ENCODE measurements around the gene ABI2.

ABI2 gene

DNA sequence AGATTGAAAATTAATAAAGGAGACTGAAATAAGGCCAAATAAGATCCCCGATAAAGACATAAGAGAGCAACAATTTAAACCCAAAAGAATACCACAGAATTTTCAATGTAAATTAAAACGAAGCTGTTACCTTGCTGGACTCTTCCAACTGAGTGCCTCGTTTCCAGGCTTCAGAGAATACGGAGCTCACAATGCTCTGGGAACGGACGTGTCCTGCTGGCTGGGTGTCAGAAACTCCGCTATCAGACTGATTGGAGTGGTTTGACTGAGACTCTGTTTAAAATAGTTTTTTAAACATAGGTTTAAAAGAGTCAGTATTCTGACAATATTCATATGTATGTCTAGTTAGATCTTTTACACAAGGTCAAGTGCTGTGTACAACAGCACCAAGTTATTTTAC, 116.5 kb downstream of the ABI2 start:
- H3K4me1 ChIP-seq (ENCODE audit: insufficient read depth, low read length) = no peaks in the 10 kb centered on the region
- H3K36me3 ChIP-seq (ENCODE audit: insufficient read depth, low read length) = peaks cover 68% of the 10 kb centered on the region
- no peaks in the 10 kb centered on the region for H3K27me3 ChIP-seq (ENCODE audit: insufficient read depth, low read length)
- no peak overlapping the region for H3K4me3 ChIP-seq (ENCODE audit: low read length)
- no peak overlapping the region for H2AFZ ChIP-seq (ENCODE audit: low read depth, low read length)
- H3K9me3 ChIP-seq (ENCODE audit: low read length) = no peaks in the 10 kb centered on the region

DNA sequence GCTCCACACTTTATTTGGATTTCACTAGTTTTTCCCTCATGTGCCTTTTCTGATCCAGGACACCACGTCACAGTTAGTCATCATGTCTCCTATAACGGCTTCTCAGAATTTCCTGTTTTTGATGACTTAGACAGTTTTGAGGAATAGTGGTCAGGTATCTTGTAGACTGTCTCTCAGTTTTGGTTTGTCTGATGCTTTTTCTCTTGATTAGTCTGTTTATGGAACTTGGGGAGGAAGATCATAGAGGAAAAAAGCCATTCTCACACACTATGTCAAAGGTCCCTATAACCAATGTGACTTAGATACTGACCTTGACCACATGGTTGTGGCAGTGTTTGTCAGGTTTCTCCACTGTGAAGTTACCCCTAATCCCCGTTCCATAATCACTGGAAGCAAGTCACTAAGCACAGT, 117.9 kb downstream of the ABI2 start:
- H3K9me3 ChIP-seq (ENCODE audit: low read length) = no peaks in the 10 kb centered on the region
- H3K36me3 ChIP-seq (ENCODE audit: insufficient read depth, low read length) = peaks cover 64% of the 10 kb centered on the region
- no peaks in the 10 kb centered on the region for H3K27me3 ChIP-seq (ENCODE audit: insufficient read depth, low read length)
- H2AFZ ChIP-seq (ENCODE audit: low read depth, low read length) = no peak overlapping the region
- H3K4me3 ChIP-seq (ENCODE audit: low read length) = no peak overlapping the region
- no peaks in the 10 kb centered on the region for H3K4me1 ChIP-seq (ENCODE audit: insufficient read depth, low read length)

DNA sequence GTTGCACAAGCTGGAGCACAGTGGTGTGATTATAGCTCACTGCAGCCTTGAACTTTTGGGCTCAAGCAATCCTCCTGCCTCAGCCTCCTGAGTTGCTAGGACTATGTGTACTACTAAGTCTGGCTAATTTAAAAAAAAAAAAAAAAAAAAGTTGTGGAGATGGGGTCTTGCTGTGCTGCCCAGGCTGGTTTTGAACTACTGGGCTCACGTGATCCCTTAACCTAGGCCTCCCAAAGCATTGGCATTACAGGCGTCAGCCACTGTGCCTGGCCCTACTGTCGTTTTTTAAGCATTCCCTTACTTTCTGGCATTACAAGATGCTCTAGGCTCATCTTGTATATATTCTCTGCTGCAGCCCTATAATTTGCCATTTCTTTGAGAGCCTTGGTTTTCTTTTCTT, 118.6 kb downstream of the ABI2 start:
- H3K36me3 ChIP-seq (ENCODE audit: insufficient read depth, low read length) = peaks cover 61% of the 10 kb centered on the region
- H3K9me3 ChIP-seq (ENCODE audit: low read length) = no peaks in the 10 kb centered on the region
- H3K4me3 ChIP-seq (ENCODE audit: low read length) = no peak overlapping the region
- H3K4me1 ChIP-seq (ENCODE audit: insufficient read depth, low read length) = no peaks in the 10 kb centered on the region
- no peaks in the 10 kb centered on the region for H3K27me3 ChIP-seq (ENCODE audit: insufficient read depth, low read length)
- no peak overlapping the region for H2AFZ ChIP-seq (ENCODE audit: low read depth, low read length)

DNA sequence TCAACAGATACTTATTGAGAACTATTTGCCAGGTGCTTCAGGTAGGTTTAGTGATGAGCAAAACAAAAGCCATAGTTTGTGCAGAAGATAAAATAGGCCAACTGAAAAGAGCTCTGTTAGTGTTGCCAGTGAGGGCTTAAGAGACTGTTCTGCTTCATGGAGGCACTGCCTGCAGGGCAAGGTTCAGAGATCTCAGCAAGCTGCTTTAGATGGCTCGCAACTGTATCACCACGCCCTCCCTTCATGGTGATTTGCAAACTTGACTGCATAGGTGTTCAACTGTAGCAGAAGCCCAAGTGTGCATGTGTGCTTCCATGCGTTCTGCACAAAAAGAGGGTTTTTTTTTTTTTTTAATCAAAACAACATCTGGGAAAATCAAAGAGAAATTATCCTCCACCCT, 122.4 kb downstream of the ABI2 start:
- H3K27me3 ChIP-seq (ENCODE audit: insufficient read depth, low read length) = no peaks in the 10 kb centered on the region
- H3K36me3 ChIP-seq (ENCODE audit: insufficient read depth, low read length) = peaks cover 63% of the 10 kb centered on the region
- no peaks in the 10 kb centered on the region for H3K4me1 ChIP-seq (ENCODE audit: insufficient read depth, low read length)
- H2AFZ ChIP-seq (ENCODE audit: low read depth, low read length) = no peak overlapping the region
- H3K9me3 ChIP-seq (ENCODE audit: low read length) = no peaks in the 10 kb centered on the region
- no peak overlapping the region for H3K4me3 ChIP-seq (ENCODE audit: low read length)

DNA sequence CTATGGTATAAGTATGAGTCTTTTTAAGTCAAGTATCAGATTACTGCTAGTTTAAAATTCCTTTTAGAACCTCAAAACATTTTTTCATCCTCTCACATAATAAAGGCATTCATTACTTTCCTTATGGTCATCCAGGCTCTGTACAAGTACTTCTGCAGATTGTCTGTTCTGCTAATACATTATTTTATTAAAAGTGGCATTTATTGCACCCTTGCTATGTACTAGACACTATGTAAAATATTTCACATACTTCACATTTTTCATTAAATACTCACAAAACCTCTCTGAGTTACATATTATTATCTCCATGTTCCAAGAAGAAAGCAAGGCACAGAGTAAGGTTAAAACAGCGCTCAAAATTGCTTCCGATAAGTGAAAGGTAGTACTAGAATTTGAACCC, 122.8 kb downstream of the ABI2 start:
- Histone ChIP-seq H3K4me1 (ENCODE audit: insufficient read depth, low read length) (no peaks in the 10 kb centered on the region), H3K9me3 (ENCODE audit: low read length) (no peaks in the 10 kb centered on the region), H3K4me3 (ENCODE audit: low read length) (no peak overlapping the region), H3K27me3 (ENCODE audit: insufficient read depth, low read length) (no peaks in the 10 kb centered on the region), H2AFZ (ENCODE audit: low read depth, low read length) (no peak overlapping the region), H3K36me3 (ENCODE audit: insufficient read depth, low read length) (peaks cover 61% of the 10 kb centered on the region)

DNA sequence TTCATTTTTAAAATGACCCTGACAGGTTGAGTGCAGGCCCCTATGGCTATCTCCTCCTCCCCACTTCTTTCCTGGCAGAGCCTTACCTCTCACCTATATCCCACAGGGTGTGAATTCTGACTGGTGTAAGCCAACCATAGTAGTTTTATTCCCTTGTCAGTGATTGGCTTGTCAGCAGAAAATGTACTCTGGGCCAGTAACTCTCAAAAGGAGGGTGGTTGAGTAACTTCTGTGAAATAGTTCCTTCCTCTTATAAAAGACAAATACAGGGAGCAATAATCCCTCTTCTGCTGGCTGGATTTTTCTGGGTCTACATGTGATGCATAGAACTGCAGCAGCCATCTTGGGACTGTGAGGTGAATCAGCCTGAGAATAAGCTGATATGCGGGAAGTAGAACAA, 123.5 kb downstream of the ABI2 start:
- no peaks in the 10 kb centered on the region for H3K27me3 ChIP-seq (ENCODE audit: insufficient read depth, low read length)
- H2AFZ ChIP-seq (ENCODE audit: low read depth, low read length) = no peak overlapping the region
- H3K4me3 ChIP-seq (ENCODE audit: low read length) = no peak overlapping the region
- H3K36me3 ChIP-seq (ENCODE audit: insufficient read depth, low read length) = peaks cover 55% of the 10 kb centered on the region
- H3K9me3 ChIP-seq (ENCODE audit: low read length) = no peaks in the 10 kb centered on the region
- H3K4me1 ChIP-seq (ENCODE audit: insufficient read depth, low read length) = no peaks in the 10 kb centered on the region

DNA sequence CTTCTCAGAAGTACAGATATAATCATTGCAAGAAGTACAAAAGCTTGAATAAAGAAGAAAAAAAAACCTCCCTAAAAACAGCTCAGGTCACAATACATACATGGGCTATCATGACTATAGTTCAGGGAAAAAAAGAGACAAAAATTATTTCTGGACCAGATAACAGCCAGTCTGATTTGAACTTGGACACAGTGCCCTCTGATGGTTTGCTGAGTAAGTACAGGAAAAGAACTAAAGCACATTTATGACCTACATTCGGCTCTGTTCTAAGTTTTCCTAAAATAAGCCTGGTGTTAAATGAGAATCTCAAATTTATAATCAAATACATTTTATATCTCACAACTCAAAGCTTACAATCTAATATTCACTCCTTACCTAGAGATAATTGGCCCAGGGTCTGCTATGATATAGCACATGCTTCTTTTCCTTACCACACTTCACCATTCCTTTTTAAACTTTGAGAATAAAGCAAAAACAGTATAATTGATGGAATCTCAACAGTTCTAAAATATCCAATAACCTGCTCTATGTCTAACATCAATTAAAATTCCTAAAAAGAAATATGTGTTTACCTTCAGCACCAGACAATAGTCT, 125.8 kb downstream of the ABI2 start:
- no peaks in the 10 kb centered on the region for H3K4me1 ChIP-seq (ENCODE audit: insufficient read depth, low read length)
- H3K27me3 ChIP-seq (ENCODE audit: insufficient read depth, low read length) = no peaks in the 10 kb centered on the region
- H3K36me3 ChIP-seq (ENCODE audit: insufficient read depth, low read length) = peaks cover 53% of the 10 kb centered on the region
- H3K4me3 ChIP-seq (ENCODE audit: low read length) = no peak overlapping the region
- no peaks in the 10 kb centered on the region for H3K9me3 ChIP-seq (ENCODE audit: low read length)
- no peak overlapping the region for H2AFZ ChIP-seq (ENCODE audit: low read depth, low read length)

DNA sequence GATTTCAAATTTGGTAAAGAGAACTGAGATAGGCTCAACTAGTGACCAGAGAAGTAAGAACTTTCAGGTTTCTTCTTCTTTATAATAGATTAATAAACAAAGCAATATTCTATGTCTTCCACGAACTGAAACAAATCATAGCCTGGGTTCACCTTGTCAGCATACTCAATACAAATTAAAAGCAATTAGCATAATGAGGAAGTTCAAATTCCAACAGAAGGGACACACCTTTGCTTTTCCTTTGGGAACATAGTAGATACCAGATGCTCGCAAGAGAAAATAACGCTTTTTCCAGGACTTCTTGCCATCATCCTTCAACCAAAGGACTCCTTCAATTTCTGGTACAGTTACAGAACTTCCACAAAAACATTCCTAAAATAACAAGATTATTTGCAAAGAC, 127.0 kb downstream of the ABI2 start:
- Histone ChIP-seq H3K27me3 (ENCODE audit: insufficient read depth, low read length) (no peaks in the 10 kb centered on the region), H2AFZ (ENCODE audit: low read depth, low read length) (no peak overlapping the region), H3K4me3 (ENCODE audit: low read length) (no peak overlapping the region), H3K4me1 (ENCODE audit: insufficient read depth, low read length) (no peaks in the 10 kb centered on the region), H3K36me3 (ENCODE audit: insufficient read depth, low read length) (peaks cover 59% of the 10 kb centered on the region), H3K9me3 (ENCODE audit: low read length) (no peaks in the 10 kb centered on the region)

DNA sequence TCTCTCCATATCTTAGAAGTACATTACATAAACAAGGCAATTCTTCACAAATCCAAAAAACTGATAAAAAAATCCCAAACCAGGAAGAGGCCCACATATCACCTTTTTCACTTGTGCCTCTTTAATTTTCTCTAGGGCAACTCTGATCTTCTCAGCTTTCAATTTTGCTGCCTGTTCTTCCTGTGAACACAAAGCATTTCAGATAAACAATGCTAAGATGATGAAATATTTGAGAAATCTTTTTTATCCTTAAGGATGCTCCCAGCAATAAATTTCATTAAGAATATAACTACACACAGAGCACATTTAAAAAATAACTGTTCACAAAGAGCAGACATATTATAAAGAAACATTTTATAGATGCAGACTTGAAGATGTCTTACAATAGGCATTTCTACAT, 133.6 kb downstream of the ABI2 start:
- H3K4me3 ChIP-seq (ENCODE audit: low read length) = no peak overlapping the region
- H2AFZ ChIP-seq (ENCODE audit: low read depth, low read length) = no peak overlapping the region
- H3K27me3 ChIP-seq (ENCODE audit: insufficient read depth, low read length) = no peaks in the 10 kb centered on the region
- no peaks in the 10 kb centered on the region for H3K9me3 ChIP-seq (ENCODE audit: low read length)
- H3K4me1 ChIP-seq (ENCODE audit: insufficient read depth, low read length) = no peaks in the 10 kb centered on the region
- peaks cover 34% of the 10 kb centered on the region for H3K36me3 ChIP-seq (ENCODE audit: insufficient read depth, low read length)

DNA sequence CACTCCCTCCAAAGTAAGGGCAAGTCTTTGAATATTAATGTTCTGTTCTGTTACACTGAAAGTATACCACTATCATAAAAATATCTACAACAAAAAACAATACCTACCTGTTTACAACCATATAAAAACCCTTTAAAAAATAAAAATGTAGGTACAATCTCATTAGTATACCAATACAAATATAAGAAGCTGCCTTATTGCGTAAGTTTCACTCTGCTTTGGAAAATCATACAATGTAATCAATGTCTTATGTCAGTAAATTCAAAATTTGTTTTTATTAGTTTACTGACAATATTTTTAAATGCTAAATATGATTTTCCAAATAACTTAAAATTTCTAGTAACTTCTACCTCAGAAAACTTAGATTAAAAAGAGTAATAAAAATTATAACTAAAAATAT, 134.1 kb downstream of the ABI2 start:
- Histone ChIP-seq H3K4me1 (ENCODE audit: insufficient read depth, low read length) (no peaks in the 10 kb centered on the region), H3K9me3 (ENCODE audit: low read length) (no peaks in the 10 kb centered on the region), H3K36me3 (ENCODE audit: insufficient read depth, low read length) (peaks cover 31% of the 10 kb centered on the region), H3K27me3 (ENCODE audit: insufficient read depth, low read length) (no peaks in the 10 kb centered on the region), H2AFZ (ENCODE audit: low read depth, low read length) (no peak overlapping the region), H3K4me3 (ENCODE audit: low read length) (no peak overlapping the region)

DNA sequence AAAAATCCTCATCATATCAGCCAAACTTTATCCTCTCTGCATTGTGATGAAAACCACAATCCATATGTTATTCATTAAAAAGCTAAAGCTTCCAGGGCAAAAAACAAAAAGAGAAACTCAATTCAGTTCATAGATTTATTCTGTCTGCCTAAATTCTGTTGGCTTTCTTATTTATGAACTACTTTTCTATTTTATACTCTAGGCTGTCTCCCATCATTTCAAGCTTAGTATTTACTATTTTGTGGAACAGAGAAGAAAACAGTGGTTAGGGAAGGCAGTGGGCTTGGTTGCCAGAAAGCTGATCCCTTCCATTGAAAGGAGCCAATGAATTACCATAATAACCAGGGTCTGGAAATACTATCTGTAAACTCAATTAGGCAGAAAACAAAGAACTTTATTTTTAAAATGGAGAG, 135.1 kb downstream of the ABI2 start:
- no peaks in the 10 kb centered on the region for H3K4me1 ChIP-seq (ENCODE audit: insufficient read depth, low read length)

DNA sequence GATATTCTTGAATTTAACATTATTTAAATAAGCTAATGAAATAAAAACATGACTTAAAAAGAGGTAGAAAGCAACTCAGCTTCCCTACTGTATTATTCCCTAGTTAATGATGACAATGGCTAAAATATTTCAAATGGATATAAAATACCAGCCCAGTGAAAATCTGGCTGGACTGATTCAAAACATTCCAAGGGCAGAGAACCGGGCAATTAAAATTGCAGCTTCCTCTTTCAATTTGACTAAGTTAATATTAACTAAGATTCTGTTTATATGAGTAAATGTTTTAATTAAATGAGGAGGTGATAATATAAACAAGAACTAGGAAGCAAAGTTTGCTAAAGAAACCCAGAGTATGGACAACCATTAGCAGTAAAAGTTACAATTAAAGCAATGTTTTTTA, 141.4 kb downstream of the ABI2 start:
- Histone ChIP-seq H3K4me3 (ENCODE audit: low read length) (no peak overlapping the region), H2AFZ (ENCODE audit: low read depth, low read length) (no peak overlapping the region), H3K36me3 (ENCODE audit: insufficient read depth, low read length) (peaks cover 2% of the 10 kb centered on the region), H3K4me1 (ENCODE audit: insufficient read depth, low read length) (no peaks in the 10 kb centered on the region), H3K9me3 (ENCODE audit: low read length) (no peaks in the 10 kb centered on the region), H3K27me3 (ENCODE audit: insufficient read depth, low read length) (no peaks in the 10 kb centered on the region)

More for the DNA sequence above, 135.1 kb downstream of the ABI2 start:
- Histone ChIP-seq H3K36me3 (ENCODE audit: insufficient read depth, low read length) (peaks cover 23% of the 10 kb centered on the region), H2AFZ (ENCODE audit: low read depth, low read length) (no peak overlapping the region), H3K27me3 (ENCODE audit: insufficient read depth, low read length) (no peaks in the 10 kb centered on the region), H3K9me3 (ENCODE audit: low read length) (no peaks in the 10 kb centered on the region), H3K4me3 (ENCODE audit: low read length) (no peak overlapping the region)

DNA sequence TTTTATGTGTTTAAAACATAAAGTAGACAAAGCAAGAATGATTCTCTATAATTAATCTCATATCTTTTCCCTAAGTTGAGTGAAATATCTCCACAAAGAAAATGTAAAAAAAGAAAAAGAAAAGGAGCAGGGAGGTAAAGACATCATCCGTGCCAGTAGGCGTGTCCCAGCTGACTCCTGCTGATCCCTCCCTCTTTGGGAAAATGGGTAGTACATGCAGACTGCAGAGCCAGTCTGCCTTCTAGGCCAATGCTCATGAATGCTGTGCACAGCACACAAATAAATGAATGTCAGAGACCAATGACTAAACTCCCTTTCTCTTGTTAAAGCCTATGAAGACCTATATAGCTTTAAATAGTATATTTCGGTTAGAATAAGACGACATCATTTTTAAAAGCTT, 142.2 kb downstream of the ABI2 start:
- no peaks in the 10 kb centered on the region for H3K4me1 ChIP-seq (ENCODE audit: insufficient read depth, low read length)
- H3K36me3 ChIP-seq (ENCODE audit: insufficient read depth, low read length) = peaks cover 2% of the 10 kb centered on the region
- H3K27me3 ChIP-seq (ENCODE audit: insufficient read depth, low read length) = no peaks in the 10 kb centered on the region
- no peak overlapping the region for H2AFZ ChIP-seq (ENCODE audit: low read depth, low read length)
- no peak overlapping the region for H3K4me3 ChIP-seq (ENCODE audit: low read length)
- no peaks in the 10 kb centered on the region for H3K9me3 ChIP-seq (ENCODE audit: low read length)

DNA sequence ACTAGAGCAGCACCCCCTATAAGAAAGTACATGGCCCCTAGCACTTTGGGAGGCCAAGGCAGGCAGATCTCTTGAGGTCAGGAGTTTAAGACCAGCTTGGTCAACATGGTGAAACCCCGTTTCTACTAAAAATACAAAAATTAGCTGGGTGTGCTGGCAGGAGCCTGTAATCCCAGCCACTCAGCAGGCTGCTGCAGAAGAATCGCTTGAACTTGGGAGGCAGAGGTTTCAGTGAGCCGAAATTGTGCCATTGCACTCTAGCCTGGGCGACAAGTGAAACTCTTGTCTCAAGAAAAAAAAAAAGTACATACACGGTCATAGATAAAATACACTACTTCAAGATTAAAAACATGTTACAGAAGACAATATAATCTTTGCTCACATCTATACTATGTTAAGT, 143.1 kb downstream of the ABI2 start:
- H3K4me3 ChIP-seq (ENCODE audit: low read length) = no peak overlapping the region
- H3K4me1 ChIP-seq (ENCODE audit: insufficient read depth, low read length) = no peaks in the 10 kb centered on the region
- no peaks in the 10 kb centered on the region for H3K27me3 ChIP-seq (ENCODE audit: insufficient read depth, low read length)
- H3K36me3 ChIP-seq (ENCODE audit: insufficient read depth, low read length) = peaks cover 1% of the 10 kb centered on the region
- no peaks in the 10 kb centered on the region for H3K9me3 ChIP-seq (ENCODE audit: low read length)
- H2AFZ ChIP-seq (ENCODE audit: low read depth, low read length) = no peak overlapping the region
